CD1c-positive myeloid dendritic cell (primary cell): ENCODE measurements around the gene ZFR.
"Not testable (repeated sequence)": the region's sequence is repeated elsewhere in the genome, so short reads cannot be mapped to it uniquely, and the experiment has no call there.

Source experiments
- DNase-seq: peaks from one replicate; pipeline ENCODE4 v3.0.0-alpha.2; 2016; ENCODE audit errors: extremely low spot score

Gene ZFR

GRCh38 chr5:32450952-32451351 is 6.4 kb upstream of the ZFR start:
- no peak for DNase-seq

- no peak for DNase-seq
Observed at GRCh38 chr5:32449262-32449661, 4.7 kb upstream of the ZFR start.

GRCh38 chr5:32446630-32447029 is 2.1 kb upstream of the ZFR start:
- peak; percentile 36 for DNase-seq

DNA sequence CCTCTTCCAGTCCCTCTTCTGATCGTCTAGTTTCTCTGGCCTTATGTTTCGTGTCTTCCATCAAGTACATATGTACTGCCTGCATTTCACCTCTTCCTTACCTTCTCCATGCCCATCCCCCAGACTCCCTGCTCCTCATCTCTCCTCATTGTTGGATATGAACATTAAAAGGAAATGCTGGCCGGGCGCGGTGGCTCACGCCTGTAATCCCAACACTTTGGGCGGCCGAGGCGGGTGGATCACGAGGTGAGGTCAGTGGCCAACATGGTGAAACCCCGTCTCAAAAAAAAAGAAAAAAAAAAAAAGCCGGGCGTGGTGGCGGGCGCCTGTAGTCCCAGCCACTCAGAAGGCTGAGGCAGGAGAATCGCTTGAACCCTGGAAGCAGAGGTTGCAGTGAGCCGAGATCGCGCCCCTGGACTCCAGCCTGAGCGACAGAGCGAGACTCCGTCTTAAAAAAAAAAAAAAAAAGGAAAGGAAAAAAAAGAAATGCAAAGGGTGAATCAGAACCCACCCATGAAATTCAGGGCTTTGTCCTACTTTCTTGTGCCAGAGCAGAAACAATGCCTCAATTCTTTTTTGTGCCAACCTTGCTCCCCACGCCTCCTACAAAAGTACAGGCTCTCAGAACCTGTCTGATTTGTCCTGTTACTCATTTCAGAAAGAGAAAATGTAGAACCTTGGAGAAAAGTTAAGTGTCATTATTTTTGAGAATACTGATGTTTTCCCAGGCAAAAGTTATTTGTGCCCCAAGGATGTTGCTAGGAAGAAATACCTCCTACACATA is 1.5 kb upstream of the ZFR start:
- no peak for DNase-seq

- no peak for DNase-seq
Observed at GRCh38 chr5:32445287-32445758, 783 bp upstream of the ZFR start.

- peak; percentile 43 for DNase-seq
Observed at GRCh38 chr5:32443541-32444430, 754 bp downstream of the ZFR start.

DNA sequence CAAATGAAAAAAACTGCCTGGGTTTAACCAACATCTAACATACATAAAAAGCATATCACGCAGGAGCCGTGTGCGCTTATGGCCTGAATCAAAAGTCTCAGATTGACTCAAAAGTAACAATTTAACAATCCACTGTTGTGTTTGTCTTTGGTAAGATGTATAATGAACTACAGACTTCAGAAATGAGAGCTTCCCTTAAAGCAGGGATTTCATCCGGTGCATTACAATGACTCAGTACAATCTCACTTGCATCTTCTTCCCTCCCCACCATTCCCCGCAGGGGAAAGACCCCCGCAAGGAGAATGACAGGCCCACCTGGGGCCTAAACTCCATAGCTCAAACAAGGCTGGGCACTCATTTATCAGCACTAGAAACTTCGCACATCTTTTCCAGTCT is 1.4 kb downstream of the ZFR start:
- DNase-seq: peak; percentile 33

DNA sequence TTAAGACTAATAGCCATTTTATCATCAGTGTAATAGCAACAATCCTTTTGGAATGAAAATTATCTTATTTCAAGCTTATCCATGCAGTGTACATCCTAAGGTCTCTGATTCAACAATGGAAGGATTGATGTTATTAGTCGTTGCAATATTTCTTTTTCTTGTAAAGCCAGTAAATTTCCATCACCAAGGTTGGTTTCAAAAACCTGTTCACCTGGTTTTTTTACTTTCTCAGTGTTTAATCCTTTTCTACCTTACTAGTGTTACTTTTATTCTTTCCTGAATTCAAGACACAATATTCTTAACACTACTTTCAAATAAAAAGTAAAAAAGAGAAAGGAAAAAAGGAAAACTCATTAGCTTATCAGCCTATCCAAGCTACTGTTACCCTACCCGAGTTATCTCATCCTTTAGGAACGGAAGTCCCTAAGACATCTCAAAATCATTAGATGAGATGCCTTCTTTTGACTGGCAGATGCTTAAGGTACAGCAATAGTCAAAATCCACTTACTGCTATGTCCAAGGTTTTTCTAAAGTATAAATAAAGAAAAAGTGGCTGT is 5.4 kb downstream of the ZFR start:
- no peak for DNase-seq

DNA sequence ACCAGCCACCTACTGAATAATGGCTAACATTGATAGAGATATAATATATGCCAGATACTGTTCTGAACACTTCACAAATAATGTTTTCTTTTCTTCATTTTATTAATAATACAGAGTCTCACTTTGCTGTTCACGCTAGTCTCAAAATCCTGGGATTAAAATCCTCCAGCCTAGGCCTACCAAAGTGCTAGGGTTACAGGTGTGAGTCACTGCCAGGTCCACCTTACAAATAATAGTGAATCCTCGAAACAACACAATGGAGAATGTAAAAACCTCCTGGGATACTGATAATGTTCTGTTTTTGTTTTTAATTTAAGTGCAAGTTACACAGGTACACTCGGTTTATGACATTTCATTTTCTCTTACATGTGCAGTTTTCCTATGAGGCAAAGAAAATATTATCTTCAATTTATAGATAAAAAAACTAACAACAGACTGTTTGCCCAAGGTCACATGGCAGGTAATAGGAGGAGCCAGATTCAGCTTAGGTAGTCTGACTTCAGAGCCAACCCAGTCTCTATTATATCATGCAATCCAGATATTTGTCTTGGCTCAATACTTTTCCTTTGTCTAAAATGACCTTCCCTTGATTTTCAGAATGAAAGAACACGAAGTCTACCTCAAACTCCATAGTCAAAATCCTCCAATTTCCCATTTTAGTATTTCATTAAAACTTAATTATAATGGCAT is 7.8 kb downstream of the ZFR start:
- no peak for DNase-seq

DNA sequence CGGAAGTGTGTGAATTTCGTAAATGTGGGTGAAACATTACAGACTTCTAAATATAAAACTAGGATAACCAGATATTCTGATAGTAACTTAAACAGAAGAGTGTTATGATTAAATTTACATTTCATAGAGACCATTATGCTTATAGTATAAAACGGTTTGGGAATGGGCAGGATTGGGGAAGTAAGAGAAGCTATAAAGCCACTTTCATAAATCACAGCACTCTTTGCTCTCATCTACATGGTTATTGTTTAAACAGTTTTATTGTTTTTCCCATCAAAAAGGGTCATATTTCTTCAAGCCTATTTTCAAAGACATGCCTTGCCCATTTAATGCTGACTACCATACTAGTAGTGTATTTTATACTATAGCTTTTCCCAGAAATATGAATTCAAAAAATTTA is 9.2 kb downstream of the ZFR start:
- no peak for DNase-seq

GRCh38 chr5:32434221-32434620 is 10.3 kb downstream of the ZFR start:
- DNase-seq: no peak

DNA sequence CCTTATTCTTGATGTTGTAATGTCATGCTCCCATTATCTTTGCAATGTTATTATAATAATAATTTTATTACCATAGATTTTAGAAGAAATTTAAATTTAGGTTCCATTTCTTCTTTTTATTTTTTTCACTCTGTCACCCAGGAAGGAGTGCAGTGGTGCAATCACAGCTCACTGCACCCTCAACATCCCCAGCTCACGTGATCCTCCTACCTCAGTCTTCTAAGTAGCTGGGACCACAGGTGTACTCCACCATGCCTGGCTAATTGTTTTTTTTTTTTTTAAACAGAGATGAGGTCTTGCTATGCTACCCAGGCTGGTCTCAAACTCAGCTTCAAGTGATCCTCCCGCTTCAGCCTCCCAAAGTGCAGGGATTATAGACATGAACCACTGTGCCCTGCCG is 11.9 kb downstream of the ZFR start:
- DNase-seq: no peak

DNA sequence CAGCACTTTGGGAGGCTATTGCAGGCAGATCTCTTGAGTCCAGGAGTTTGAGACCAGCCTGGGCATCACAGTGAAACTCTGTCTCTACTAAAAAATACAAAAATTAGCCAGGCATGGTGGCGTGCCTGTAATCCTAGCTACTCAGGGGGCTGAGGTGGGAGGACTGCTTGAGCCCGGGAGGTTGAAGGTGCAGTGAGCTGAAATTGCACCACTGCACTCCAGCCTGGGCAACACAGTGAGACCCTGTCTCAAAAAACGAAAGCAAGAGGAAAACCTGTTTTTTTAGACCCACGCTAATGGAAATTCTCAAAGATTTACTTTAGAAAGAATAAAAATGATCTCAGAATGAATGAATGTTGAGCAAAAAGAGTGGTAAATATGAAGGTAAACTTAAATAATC is 13.7 kb downstream of the ZFR start:
- not testable (repeated sequence) for DNase-seq

- DNase-seq: no peak
Observed at GRCh38 chr5:32428426-32428825, 16.1 kb downstream of the ZFR start.

GRCh38 chr5:32426440-32427151 is 17.9 kb downstream of the ZFR start:
- no peak for DNase-seq

GRCh38 chr5:32422697-32423096 is 21.8 kb downstream of the ZFR start:
- DNase-seq: no peak

- no peak for DNase-seq
Observed at GRCh38 chr5:32421075-32421474, 23.5 kb downstream of the ZFR start.

DNA sequence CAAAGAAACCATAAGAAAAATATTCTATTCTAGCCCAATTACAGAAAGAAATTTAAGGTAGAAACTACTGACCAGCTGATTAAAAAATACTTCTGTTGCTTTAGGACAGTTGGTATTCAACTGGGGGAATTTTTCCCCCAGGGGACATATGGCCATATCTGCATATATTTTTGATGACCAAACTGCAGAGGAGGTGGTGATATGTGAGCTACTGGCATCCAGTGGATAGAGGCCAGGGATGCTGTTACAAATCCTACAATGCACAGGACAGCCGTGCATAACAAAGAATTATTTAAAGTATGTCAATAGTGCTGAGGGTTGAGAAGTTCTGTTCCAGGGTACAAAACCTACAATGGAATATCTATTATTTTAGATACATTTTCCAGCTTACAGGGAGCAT is 24.0 kb downstream of the ZFR start:
- DNase-seq: no peak

GRCh38 chr5:32419791-32420190 is 24.7 kb downstream of the ZFR start:
- DNase-seq: no peak

DNA sequence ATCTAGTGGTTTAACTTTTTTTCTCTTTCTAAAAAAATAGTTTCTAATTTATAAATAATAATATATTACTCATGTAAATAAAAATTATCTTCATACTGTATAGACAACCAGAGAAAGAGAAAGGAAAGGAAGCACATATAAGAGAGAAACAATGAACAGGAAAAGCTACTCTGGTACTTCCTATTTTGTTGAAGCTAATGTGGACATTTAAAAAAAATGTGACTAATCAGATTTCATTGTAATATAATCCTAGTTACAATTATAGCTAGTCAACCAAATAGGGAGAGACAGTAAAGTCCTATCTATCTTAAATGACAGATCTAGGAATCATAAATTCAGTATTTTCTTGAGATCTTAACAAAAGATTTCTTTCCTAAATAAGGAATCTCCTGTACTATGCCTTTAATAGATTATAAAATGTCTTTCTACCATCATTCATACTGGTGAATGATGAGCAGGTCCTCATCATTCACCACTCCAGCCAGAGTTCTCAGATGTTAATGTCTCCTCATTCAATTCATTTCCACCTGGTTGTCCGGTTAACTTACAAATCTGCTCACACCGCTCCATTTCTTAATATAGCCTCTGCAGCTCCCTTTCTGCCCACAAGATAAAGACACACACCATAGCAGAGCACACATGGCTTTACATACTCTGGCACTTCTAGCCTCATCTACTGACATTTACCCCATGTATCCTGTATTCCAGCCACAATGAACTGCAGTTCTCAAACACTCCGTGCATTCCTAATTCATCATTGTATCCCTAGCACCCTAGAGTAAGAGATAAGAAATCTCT is 30.9 kb downstream of the ZFR start:
- DNase-seq: no peak

DNA sequence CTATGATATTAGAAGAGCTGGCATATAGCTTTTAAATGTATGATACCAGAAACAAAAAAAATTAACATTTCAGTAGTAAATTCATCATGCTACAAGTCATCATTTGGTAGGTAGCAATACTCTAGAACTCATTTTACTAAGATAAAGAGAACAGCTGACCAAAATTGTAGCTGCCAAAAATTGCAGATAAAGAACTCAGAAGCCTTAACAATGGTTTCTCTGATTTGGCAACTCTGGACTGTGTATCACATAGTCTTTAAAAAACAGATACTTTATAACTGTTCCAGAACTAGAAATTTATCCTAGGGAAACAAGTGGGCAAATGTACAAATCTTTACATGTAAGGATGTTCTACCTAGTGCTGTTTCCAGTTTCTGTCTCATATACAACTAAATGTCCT is 33.9 kb downstream of the ZFR start:
- no peak for DNase-seq
